CD4-positive, alpha-beta T cell treated with Interleukin-6 for 4 hours (primary cell): ENCODE measurements around the gene RAP1GDS1.
"Not testable (repeated sequence)": the region's sequence is repeated elsewhere in the genome, so short reads cannot be mapped to it uniquely, and the experiment has no call there.

Experiments
- DNase-seq: peaks from one replicate; pipeline ENCODE4 v3.0.0-alpha.2; 2020; ENCODE audit warnings: mixed read lengths

RAP1GDS1 gene

DNA sequence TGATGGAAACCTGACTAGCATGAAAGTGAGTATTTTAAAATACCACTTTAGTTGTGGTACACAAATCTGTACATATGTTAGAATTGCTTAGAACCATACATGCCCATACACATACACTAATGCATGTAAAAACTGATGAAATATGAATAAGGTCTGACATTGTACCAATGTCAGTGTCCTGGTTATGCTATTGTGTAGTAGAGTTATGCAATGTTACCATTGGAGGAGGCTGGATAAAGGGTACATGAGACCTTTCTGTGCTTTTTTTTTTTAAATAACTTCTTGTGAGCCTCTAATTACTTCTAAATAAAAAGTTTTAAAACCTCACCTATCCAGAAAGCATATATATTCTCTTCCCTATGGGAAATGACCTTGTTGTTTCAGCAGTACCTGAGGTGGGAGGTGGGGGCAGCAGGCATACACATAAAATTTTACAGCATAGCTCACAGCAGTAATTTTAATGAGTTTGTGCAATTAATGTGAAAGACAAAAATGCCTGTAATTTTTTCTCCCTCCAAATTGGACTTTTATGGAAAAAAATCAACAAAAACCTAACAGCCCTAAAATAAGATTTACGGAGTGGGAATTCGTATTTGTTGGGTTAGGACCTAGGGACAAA, 97.6 kb downstream of the RAP1GDS1 start:
- no peak for DNase-seq

DNA sequence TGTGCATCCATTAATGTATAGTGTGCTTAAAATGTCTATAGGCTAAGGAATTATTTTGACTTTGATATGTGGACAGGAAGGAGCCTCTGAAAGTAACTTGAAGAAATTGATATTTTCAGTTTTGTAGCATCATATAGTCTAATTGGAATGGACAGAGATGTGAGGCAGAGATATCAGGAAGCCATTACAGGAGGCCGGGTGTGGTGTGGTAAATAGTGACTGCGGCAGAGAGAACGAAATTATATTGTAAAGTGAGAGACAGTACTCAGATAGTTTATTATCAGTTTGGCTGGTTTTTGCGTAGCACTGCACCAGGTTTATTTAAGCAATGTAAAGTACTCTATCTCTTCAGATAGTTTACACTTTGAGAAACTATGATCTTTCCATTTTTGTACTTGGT, 98.5 kb downstream of the RAP1GDS1 start:
- DNase-seq = no peak

DNA sequence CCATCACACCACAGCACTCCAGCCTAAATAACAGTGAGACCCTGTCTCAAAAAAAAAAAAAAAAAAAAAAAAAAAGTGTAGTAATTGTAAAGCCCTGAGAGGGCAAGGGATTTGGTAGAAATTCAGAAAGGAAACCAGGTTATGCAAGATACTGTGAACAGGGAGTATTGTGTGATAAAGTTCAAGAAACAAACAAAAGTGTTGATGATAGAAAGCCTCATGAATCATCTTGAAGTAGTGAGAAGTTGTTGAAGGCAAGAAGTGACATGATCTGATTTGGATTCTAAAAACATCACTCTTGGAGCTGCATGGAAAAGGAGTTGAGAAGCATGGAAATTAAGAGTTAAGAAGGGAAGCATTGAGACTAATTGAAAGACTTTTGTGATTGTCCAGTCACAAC, 102.2 kb downstream of the RAP1GDS1 start:
- no peak for DNase-seq

DNA sequence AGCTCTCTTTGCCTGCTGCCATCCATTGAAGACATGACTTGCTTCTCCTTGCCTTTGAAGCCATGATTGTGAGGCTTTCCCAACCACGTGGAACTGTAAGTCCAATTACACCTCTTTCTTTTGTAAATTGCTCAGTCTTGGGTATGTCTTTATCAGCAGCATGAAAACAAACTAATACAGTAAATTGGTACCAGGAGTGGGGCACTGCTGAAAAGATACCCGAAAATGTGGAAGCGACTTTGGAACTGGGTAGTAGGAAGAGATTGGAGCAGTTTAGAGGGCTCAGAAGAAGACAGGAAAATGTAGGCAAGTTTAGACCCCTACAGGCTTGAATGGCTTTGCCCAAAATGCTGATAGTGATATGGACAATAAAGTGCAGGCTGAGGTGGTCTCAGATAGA, 105.1 kb downstream of the RAP1GDS1 start:
- not testable (repeated sequence) for DNase-seq

DNA sequence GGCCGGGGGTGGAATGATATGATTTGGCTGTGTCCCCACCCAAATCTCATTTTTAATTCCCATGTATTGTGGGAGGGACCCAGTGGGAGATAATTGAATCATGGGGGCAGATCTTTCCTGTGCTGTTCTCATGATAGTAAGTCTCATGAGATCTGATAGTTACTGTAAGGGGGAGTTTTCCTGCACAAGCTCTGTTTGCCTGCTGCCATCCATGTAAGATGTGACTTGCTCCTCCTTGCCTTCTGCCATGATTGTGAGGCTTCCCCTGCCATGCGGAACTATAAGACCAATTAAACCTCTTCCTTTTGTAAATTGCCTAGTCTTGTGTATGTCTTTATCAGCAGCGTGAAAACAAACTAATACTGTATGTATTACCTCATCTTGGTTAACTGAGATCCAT, 106.8 kb downstream of the RAP1GDS1 start:
- not testable (repeated sequence) for DNase-seq

DNA sequence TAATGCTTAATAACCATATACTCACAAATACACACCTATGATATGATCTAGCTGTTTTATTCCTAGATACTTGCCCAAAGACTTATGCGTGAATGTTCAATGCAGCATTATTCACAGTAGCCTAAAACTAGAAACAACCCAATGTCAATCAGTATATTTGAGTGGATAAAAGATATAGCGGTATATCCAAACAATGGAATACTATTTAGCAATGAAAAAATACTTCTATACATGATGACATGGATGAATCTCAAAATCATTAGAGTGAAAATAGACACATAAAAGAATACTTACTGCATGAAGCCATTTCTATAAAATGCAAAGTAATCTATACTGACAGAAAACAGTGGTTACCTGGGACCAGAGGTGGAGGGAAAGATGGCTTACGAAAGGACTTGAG, 108.1 kb downstream of the RAP1GDS1 start:
- DNase-seq = no peak

DNA sequence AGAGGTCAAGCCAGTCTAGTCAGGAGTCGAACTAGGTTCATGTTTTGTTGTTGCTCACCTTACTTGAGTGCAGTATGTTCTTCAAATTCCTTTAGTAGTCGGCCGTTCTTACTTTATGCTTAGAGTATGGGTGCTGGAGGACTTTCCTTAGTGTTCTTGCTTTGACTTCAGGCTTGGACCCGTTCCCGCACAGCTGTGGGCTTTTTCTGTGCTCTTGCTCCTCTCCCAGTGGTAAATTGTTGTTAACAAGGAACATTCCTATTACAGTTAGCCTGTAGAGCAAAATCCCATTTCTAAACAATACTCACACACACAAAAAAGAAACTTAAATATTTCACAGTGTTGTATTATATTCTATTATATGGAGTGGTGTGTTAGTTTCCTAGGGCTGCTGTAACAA, 113.5 kb downstream of the RAP1GDS1 start:
- DNase-seq = no peak

DNA sequence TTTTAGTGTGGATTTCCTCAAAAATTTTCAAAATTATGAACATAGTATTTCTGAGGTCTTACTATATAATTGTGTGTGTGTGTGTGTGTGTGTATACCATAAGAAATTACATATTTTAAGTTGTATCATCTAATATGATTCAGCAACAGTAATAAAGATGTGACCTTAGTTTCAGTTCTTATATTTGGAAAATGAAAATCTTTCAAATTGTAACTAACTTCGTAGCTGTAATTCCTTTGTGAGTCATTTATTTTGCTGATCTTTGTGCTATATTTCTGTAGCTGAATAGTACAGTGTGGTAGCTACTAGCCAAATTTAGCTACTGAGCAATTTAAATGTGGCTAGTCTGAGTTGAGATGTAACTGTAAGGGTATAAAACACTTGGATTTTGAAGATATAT, 116.4 kb downstream of the RAP1GDS1 start:
- no peak for DNase-seq

DNA sequence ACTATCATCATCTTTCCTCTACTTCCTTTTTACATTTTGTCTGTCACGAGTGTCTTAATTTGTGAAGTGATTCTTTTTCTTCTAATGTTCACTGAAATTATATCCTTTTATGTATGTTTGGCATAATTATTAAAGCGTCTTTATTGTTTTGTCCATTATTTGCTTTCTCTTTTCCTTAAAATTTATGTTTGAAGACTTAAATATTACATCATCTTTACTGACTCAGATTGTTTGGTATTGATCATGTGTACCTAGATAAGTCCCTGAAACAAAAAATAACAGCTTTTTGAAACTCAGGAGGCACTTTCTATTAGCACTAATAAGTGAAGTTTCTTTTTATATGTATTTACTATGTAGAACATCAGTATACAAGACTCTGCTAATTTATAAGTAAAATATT, 120.1 kb downstream of the RAP1GDS1 start:
- DNase-seq = no peak

DNA sequence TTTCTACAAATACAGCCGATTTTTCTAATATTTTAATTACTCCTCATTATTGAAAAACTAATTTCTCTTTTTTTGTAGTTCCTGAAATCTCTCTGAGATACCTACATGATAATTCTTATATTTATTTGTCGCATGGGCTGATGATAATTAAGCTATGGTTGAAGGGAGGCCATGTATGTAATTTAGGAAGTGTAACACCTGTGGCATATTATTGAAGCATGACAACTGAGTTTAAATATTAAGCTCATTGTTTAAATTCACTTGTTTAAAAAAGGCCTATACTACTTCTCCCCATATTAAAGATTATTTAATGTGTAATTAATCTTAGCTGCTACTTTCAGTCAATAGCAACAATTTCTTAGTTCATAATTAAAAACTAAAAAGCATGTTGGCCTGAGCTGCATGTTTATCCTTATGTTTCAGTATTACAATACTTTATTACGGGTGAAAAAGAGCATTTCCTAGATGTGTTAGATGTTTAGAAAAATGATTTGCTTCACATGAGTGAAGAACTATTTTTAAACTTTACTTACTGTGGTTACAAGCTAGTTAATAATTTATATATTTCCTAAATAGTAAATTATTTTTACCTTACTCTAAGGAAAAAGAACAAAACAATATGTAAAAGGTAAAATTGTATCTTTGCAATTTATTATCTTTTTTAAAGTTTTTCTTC, 122.4 kb downstream of the RAP1GDS1 start:
- DNase-seq = no peak

DNA sequence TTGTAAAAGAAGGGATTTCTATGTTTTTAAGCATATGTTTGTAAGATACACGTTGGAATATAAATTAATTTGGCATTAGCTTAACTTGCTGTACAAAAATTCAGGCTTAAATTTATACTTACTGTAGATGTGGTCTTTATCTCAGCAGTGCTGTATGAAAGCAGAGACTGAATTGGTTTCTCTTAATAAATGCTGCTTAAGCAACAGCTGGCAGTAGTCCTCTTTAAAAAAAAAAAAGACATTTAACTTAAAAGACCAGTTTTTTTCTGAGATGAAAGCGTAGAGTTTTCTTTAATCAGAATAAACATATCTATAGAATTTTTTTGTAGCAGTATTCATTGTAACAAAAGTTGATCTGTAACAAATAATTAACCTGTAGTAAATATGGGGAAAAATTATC, 124.6 kb downstream of the RAP1GDS1 start:
- no peak for DNase-seq

DNA sequence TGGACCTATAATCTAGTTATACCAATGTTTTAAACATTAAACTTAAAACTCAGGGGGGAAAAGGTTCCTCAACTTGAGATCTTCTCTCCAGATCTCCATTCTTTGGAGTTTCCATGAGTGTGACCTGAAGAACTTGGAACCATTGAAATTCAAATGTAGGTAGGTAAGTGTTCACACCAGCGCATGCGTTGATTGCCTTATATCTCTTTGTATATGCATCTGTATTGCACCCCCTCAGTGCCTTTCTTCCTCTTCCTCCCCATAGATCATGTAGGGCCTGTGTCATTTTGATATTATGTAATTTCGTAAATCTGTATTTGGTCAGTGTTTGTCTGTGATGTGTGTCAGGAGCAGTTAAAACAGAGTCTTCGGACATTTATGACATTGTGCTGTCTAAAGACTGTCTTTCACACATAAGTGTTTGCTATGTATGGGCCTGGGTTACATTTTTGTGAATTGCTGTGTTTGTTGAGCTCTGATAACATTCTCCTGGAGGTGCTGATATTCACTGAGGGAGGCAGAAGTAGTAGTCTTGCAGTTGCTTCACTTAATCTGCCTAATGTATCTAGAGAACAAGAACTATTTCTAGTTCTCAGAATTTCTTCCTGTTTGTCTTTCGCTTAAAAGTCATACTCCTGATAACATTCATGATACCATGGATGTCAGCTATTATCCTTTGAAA, 126.3 kb downstream of the RAP1GDS1 start:
- DNase-seq = no peak

DNA sequence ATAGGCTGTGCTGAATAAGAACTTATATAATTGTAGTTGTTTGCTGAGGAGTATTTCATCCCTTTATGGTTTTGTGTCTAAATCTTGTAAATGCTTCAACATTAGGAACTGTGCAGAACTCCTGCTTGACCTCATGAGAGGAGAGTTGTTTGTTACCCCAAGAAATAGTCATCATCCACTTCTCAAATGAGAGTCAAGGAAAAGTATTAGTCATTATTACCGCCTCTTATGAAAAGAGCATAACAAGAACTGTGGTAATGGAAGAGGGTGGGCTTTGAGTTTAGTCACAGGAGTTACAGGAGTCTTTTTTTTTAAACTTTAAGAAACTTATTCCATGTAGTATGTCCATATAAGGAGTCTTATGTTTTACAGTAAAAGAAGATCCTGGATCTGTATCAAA, 132.9 kb downstream of the RAP1GDS1 start:
- DNase-seq = no peak

DNA sequence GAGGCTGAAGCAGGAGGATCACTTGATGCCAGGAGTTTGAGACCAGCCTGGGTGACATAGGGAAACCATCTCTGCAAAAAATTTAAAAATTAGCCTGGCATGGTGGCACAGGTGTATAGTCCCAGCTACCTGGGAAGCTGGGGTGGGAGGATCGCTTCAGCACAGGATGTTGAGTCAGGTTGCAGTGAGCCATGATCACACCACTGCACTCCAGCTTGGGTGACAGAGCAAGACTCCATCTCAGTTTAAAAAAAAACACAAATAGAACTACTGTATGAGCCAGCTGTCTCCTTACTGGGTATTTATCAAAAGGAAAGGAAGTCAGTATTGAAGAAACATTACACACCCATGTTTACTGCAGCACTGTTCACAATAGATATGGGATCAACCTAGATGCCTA, 138.7 kb downstream of the RAP1GDS1 start:
- DNase-seq = no peak

DNA sequence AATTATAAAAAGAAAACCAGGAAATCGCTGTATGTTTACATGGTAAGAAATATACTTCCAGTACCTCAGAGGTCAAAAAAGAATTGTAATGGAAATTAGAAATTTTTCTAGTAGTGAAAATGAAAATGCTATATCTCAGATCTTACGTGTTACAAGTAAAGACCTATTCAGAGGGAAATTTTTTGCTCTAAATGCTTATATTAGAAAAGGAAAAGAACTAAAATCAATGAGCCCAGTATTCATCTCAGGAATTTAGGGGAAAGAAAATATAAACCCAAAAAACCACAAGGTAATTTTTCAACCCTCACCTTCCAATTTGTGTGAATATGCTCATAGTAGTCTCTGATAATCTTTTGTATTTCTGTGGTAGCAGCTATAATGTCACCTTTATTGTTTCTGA, 145.6 kb downstream of the RAP1GDS1 start:
- DNase-seq = no peak

DNA sequence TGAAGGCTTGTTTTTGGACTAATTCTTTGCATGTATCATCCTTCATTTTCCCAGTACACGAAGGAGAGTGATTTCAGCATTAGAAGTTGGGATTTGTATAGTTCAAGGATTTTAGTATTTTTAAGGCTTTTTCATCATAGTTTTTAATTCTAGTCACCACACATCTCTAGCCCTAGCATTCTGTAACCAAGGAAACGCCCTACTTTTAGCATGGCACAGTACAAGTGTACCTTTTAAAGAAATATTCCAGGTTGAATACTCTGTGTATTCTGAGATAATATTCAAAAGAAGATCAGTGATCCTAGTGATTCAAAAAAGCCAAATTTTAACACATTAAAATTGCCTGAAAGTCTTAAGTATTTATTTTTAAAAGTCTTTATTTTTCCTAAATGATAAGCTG, 150.5 kb downstream of the RAP1GDS1 start:
- DNase-seq = no peak

DNA sequence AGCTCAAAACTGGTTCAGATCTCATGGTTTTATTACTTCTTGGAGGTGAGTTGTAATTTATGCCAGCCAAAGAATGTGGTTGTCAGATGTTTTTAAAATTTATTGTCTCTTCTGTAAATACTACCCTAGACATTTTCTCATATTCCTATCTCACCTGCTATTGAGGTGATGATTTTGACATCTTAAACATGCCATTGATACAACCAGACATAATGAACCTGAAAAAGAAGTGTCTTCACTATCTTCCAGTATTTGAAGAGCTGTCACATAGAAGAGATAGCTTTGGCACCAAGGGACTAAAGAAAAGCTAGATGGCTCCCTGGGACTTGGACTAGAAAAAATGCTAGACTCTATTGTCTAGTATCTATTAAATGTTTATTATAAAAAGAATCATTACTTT, 155.7 kb downstream of the RAP1GDS1 start:
- DNase-seq = no peak

DNA sequence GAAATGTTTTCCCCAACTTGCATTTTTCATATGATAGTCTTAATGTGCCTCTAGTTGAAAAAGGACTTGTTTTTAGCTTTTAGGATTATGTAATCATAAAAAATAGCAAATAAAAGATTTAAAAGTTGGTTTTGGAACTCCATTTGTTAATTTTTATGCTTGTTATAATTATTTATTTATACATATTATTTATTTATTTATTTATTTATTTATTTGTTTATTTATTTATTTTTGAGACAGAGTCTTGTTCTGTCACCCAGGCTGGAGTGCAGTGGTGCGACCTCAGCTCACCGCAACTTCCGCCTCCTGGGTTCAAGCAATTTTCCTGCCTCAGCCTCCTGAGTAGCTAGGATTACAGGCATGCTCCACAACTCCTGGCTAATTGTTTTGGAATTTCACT, 159.0 kb downstream of the RAP1GDS1 start:
- not testable (repeated sequence) for DNase-seq

DNA sequence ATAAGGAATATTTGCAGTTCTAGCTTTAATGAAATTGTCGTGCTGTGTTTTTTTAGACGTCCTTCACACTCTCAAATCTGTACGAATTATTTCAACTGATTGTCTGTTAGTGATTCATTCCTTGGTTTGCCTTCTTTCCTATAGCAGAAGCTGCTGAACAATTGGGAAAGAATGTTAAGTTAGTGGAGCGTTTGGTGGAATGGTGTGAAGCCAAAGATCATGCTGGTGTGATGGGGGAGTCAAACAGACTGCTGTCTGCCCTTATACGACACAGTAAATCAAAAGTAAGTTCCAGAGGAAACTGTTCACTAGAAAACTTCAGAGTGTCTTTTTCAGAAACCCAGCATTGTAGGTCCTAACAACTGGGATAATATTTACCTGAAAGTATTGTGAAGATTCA, 159.9 kb downstream of the RAP1GDS1 start:
- DNase-seq = no peak

DNA sequence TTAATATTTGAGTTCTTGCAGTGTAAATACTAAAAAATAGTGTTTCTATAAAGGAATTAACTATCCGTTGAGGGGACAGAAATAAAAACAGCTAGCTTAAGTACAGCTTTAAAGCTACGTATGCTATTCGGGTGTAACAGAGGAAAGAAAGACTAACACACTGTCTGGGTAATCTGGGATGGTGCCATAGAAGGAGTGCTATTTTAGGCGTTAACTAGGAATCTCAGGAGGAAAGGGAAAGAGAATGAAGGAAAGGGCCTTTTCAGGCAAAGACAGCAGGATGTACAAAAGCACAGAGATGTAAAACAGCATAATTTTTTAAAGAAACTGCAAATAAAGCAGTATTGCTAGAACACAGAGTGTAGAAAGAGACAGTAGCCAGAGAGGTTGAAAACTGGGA, 161.8 kb downstream of the RAP1GDS1 start:
- no peak for DNase-seq

DNA sequence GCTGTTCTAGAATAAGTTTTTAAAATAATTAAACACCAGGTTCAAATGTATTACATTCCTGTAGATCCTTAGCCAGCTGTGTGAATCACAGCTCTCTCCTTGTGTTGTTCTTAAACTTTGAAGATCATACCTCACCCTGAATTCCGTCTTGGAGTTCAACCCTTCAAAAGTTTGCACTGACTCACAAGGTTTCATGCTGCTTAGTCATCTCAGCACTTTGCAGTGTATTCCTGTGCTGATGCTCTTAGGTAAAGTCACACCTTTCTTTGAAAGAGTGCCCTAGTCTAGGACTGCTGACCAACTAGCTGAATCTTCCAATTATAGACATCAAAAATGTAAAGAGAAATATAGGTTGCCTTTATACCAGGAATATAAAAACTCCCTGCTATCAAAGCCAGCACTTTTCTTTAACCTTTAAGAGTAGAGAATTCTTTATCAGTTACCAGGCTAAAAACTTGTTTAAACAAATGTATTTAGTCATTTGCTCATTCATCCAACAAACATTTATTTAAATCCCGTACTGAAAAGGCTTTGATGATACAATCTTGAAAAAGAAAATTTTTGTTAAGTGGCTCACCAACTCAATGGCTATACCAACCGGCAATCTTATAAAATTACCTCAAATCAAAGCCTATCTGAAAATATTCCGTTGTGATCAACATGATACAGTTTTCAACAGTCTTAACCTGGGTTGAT, 169.7 kb downstream of the RAP1GDS1 start:
- no peak for DNase-seq

DNA sequence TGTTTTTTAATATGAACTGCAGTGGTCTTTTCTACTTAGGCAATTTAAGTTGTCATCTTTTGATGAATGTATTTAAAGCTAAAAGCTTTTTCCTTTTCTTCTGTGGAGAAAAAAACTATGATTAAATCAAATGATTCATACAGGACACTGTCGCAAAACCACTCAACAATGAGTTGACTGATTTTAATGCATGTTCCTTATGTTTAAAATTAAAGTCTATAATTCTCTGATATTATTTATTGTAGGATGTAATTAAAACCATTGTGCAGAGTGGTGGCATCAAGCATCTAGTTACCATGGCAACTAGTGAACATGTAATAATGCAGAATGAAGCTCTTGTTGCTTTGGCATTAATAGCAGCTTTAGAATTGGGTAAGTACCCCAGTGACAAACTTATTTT, 172.5 kb downstream of the RAP1GDS1 start:
- DNase-seq = no peak

DNA sequence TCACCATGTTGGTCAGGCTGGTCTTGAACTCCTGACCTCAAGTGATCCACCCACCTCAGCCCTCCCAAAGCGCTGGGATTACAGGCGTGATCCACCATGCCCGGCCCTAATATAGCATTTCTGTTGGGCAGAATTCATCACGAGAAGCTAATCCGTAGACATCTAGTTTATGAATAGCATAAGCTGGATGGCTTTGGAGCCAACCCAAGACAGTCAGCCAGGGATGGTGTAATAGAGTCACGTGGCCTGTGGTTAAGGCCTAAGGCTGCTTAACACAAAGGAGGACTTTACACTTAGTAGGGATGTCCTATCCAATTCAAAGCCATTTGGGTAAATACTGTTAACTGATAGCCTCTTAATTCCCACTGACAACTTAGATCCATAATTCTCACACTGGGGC, 173.6 kb downstream of the RAP1GDS1 start:
- no peak for DNase-seq

DNA sequence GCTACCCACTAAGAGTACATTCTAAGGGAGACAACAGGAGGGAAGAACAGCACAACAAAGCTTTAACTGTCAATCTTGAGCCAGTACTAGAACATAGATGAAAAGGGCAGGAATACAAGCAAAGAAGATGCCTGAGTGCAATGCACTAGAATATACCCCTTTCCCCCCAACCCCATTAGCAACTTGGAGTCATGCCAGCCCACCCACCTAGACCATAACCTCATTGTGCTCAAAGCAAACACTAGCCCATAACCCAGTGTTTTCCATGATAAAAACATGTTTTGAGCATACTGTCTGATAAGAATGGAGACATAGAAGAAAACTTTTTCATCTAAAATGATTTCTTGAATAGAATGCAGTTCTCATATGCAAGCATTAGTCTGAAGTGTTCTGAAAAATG, 183.2 kb downstream of the RAP1GDS1 start:
- no peak for DNase-seq
